GM23338 (cell line): ENCODE measurements around the gene ATP23. TPM values are rescaled to one million over a fixed set of nuclear protein-coding genes. Genes with fewer than 3 reads are reported as not detected.

Experiments
- ATAC-seq: fragments of 200-7000 bp; cut with Tn5 transposase; 3 replicates; pipeline ENCODE4 v1.9.1; 2020
- DNase-seq: peaks from one replicate; pipeline ENCODE4 v3.0.0-alpha.2; 2015; ENCODE audit warnings: low spot score
- H2AFZ ChIP-seq: fragments of 200-600 bp; sonication (generic); 2 replicates; pipeline ENCODE4 v1.8.0; 2016; ENCODE audit warnings: antibody characterized with exemption, mild to moderate bottlenecking, moderate library complexity
- H3F3A ChIP-seq: fragments of 200-600 bp; sonication (generic); replicated peaks from 2 replicates; pipeline ENCODE4 v1.8.0; 2017; ENCODE audit warnings: antibody characterized with exemption, mixed run types, low read depth
- H3K27ac ChIP-seq: fragments of 200-600 bp; sonication (generic); 2 replicates; pipeline ENCODE4 v1.6.1; 2016; ENCODE audit warnings: low read depth
- H3K27me3 ChIP-seq: fragments of 200-600 bp; sonication (generic); 2 replicates; pipeline ENCODE4 v1.8.0; 2016; ENCODE audit warnings: mild to moderate bottlenecking, mixed run types, moderate library complexity; ENCODE audit not compliant: insufficient read depth
- H3K36me3 ChIP-seq: fragments of 200-600 bp; sonication (generic); 2 replicates; pipeline ENCODE4 v1.8.0; 2016; ENCODE audit warnings: mild to moderate bottlenecking; ENCODE audit not compliant: insufficient read depth
- H3K4me1 ChIP-seq: fragments of 200-600 bp; sonication (generic); 2 replicates; pipeline ENCODE4 v1.8.0; 2016; ENCODE audit warnings: mild to moderate bottlenecking, moderate library complexity; ENCODE audit not compliant: insufficient read depth
- H3K4me2 ChIP-seq: fragments of 200-600 bp; sonication (generic); 2 replicates; pipeline ENCODE4 v1.7.1; 2017; ENCODE audit warnings: mixed run types
- H3K4me3 ChIP-seq: fragments of 200-600 bp; sonication (generic); 2 replicates; pipeline ENCODE4 v1.6.1; 2016; ENCODE audit warnings: mixed run types
- H3K79me2 ChIP-seq: fragments of 200-600 bp; sonication (generic); replicated peaks from 2 replicates; pipeline ENCODE4 v1.8.0; 2017; ENCODE audit warnings: mild to moderate bottlenecking; ENCODE audit not compliant: insufficient read depth
- H3K9me2 ChIP-seq: fragments of 200-600 bp; sonication (generic); 2 replicates; pipeline ENCODE4 v1.8.0; 2017; ENCODE audit not compliant: insufficient read depth
- H4K20me1 ChIP-seq: fragments of 200-600 bp; sonication (generic); replicated peaks from 2 replicates; pipeline ENCODE4 v1.8.0; 2017; ENCODE audit warnings: mild to moderate bottlenecking; ENCODE audit not compliant: insufficient read depth
- H3K27ac Mint-ChIP-seq: 2 replicates; pipeline ENCODE4 v1.8.0; 2020; ENCODE audit warnings: inconsistent platforms, mild to moderate bottlenecking, moderate library complexity, mixed read lengths
- H3K27me3 Mint-ChIP-seq: 3 replicates; pipeline ENCODE4 v1.8.0; 2022; ENCODE audit warnings: low read depth, mild to moderate bottlenecking, moderate library complexity, mixed read lengths, inconsistent platforms; ENCODE audit not compliant: insufficient read depth, poor library complexity
- H3K36me3 Mint-ChIP-seq: 3 replicates; pipeline ENCODE4 v1.8.0; 2021; ENCODE audit warnings: low read depth, mild to moderate bottlenecking, inconsistent platforms, moderate library complexity, mixed read lengths
- H3K4me1 Mint-ChIP-seq: 3 replicates; pipeline ENCODE4 v1.8.0; 2020; ENCODE audit warnings: mild to moderate bottlenecking, inconsistent platforms, mixed read lengths
- H3K4me3 Mint-ChIP-seq: 3 replicates; pipeline ENCODE4 v1.8.0; 2021; ENCODE audit warnings: moderate library complexity, mild to moderate bottlenecking, inconsistent platforms, mixed read lengths
- H3K9me3 Mint-ChIP-seq: 3 replicates; pipeline ENCODE4 v1.8.0; 2020; ENCODE audit warnings: moderate library complexity, mild to moderate bottlenecking, inconsistent platforms, mixed read lengths
- CTCF ChIP-seq, 2 experiments: fragments of 200-600 bp in 1 of 2; sonication (generic) in 1 of 2; conservative IDR thresholded peaks; 2 replicates each; pipeline versions ENCODE4 v1.5.1 to v1.6.1; 2016 to 2017; ENCODE audit warnings: antibody characterized with exemption in 2 of 2, low read depth in 2 of 2, mild to moderate bottlenecking in 2 of 2, moderate library complexity in 1 of 2
- EZH2phosphoT487 ChIP-seq: fragments of 200-600 bp; sonication (generic); IDR thresholded peaks from one replicate; pipeline ENCODE4 v1.8.1; 2018; ENCODE audit warnings: antibody characterized with exemption; ENCODE audit not compliant: unreplicated experiment
- JUNB ChIP-seq: IDR thresholded peaks from one replicate; pipeline ENCODE4 v1.6.1; 2016; ENCODE audit warnings: antibody characterized with exemption; ENCODE audit not compliant: unreplicated experiment
- polyA plus RNA-seq: library from polyadenylated mRNA; unstranded; fragments of >200 nt; fragmentation: Nextera tagmentation; extraction: Ambion mirVana; gene quantifications from 2 replicates; pipeline ENCODE4 v1.2.1, GENCODE V29; 2016
- total RNA-seq: library from RNA; depleted of rRNA; stranded (reverse); fragments of >200 nt; shearing (Covaris generic); gene quantifications from 2 replicates; pipeline ENCODE4 v1.2.3, GENCODE V29; 2014
- TF ChIP-seq, protein P1 (sequence below): fragments of 250-450 bp; sonication (Bioruptor Pico); IDR thresholded peaks from 2 replicates; pipeline ENCODE4 v1.5.0; 2020; ENCODE audit warnings: mild to moderate bottlenecking, moderate library complexity

Gene ATP23
- total and polyA plus RNA-seq, 2 experiments from 2014 or later = 14.7 to 21.0 TPM

DNA sequence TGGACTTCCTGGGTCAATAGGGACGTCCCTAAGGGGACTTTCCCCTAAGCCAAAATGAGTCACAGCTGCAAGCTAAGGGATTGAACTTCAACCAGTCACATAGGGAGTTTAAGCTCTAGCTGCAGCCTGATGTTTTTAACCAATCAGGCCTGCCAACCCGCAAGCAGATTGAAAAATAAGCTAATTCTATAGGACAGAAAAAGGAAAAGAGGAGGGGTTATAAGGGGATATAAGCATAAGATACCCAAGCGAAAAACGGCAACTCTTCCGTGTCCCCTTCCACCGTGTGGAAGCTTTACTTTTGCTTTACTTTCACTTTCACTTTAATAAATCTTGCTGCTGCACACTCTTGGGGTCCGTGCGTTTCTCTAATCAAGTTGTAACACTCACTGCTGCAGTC lies 24.4 kb downstream of the ATP23 start:
- no peak for DNase-seq
- Histone ChIP-seq H3K79me2 (no peaks in the 10 kb centered on the region), H3K9me2 (no peaks in the 10 kb centered on the region), H2AFZ (no peak overlapping the region), H4K20me1 (no peaks in the 10 kb centered on the region), H3K4me1 (no peaks in the 10 kb centered on the region), H3K4me3 (no peak overlapping the region), H3F3A (no peaks in the 10 kb centered on the region), H3K27me3 (no peaks in the 10 kb centered on the region), H3K4me2 (no peak overlapping the region), H3K36me3 (no peaks in the 10 kb centered on the region), H3K27ac (no peak overlapping the region)
- Mint-ChIP-seq H3K36me3 (peaks cover 11% of the 10 kb centered on the region; the same call in 1 of the 3 replicates), H3K4me3 (no peak overlapping the region), H3K4me1 (no peaks in the 10 kb centered on the region), H3K27me3 (no peaks in the 10 kb centered on the region), H3K27ac (no peak overlapping the region), H3K9me3 (peaks cover 32% of the 10 kb centered on the region; the same call in 2 of the 3 replicates)
- TF ChIP-seq, protein P1, sequence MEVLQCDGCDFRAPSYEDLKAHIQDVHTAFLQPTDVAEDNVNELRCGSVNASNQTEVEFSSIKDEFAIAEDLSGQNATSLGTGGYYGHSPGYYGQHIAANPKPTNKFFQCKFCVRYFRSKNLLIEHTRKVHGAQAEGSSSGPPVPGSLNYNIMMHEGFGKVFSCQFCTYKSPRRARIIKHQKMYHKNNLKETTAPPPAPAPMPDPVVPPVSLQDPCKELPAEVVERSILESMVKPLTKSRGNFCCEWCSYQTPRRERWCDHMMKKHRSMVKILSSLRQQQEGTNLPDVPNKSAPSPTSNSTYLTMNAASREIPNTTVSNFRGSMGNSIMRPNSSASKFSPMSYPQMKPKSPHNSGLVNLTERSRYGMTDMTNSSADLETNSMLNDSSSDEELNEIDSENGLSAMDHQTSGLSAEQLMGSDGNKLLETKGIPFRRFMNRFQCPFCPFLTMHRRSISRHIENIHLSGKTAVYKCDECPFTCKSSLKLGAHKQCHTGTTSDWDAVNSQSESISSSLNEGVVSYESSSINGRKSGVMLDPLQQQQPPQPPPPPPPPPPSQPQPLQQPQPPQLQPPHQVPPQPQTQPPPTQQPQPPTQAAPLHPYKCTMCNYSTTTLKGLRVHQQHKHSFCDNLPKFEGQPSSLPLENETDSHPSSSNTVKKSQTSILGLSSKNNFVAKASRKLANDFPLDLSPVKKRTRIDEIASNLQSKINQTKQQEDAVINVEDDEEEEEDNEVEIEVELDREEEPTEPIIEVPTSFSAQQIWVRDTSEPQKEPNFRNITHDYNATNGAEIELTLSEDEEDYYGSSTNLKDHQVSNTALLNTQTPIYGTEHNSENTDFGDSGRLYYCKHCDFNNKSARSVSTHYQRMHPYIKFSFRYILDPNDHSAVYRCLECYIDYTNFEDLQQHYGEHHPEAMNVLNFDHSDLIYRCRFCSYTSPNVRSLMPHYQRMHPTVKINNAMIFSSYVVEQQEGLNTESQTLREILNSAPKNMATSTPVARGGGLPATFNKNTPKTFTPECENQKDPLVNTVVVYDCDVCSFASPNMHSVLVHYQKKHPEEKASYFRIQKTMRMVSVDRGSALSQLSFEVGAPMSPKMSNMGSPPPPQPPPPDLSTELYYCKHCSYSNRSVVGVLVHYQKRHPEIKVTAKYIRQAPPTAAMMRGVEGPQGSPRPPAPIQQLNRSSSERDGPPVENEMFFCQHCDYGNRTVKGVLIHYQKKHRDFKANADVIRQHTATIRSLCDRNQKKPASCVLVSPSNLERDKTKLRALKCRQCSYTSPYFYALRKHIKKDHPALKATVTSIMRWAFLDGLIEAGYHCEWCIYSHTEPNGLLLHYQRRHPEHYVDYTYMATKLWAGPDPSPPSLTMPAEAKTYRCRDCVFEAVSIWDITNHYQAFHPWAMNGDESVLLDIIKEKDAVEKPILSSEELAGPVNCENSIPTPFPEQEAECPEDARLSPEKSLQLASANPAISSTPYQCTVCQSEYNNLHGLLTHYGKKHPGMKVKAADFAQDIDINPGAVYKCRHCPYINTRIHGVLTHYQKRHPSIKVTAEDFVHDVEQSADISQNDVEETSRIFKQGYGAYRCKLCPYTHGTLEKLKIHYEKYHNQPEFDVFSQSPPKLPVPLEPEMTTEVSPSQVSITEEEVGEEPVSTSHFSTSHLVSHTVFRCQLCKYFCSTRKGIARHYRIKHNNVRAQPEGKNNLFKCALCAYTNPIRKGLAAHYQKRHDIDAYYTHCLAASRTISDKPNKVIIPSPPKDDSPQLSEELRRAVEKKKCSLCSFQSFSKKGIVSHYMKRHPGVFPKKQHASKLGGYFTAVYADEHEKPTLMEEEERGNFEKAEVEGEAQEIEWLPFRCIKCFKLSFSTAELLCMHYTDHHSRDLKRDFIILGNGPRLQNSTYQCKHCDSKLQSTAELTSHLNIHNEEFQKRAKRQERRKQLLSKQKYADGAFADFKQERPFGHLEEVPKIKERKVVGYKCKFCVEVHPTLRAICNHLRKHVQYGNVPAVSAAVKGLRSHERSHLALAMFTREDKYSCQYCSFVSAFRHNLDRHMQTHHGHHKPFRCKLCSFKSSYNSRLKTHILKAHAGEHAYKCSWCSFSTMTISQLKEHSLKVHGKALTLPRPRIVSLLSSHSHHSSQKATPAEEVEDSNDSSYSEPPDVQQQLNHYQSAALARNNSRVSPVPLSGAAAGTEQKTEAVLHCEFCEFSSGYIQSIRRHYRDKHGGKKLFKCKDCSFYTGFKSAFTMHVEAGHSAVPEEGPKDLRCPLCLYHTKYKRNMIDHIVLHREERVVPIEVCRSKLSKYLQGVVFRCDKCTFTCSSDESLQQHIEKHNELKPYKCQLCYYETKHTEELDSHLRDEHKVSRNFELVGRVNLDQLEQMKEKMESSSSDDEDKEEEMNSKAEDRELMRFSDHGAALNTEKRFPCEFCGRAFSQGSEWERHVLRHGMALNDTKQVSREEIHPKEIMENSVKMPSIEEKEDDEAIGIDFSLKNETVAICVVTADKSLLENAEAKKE (CRISPR knock-in tag) = no peak
- TF ChIP-seq EZH2phosphoT487 = no peak
- no peak for TF ChIP-seq CTCF (conservative IDR thresholded peaks at IDR 0.05; ENCODE audit: low read depth in 2 of 2)
- TF ChIP-seq JUNB = no peak
- ATAC-seq = no peak
